Activated T-helper 17 cell treated with anti-CD3 and anti-CD28 coated beads, Interleukin-2, amount 50 U/mL, for 72 hours (primary cell): ENCODE measurements around the gene KRT78. TPM values are rescaled to one million over a fixed set of nuclear protein-coding genes. Genes with fewer than 3 reads are reported as not detected.

Experiments
- ATAC-seq: fragments of 150-1000 bp; cut with Tn5 transposase; replicated peaks from 2 replicates; pipeline ENCODE4 v1.10.0; 2021; ENCODE audit warnings: mild to moderate bottlenecking, moderate library complexity
- H3K27ac Mint-ChIP-seq: one replicate; pipeline ENCODE4 v1.8.0; 2022; ENCODE audit warnings: mixed read lengths
- H3K27me3 Mint-ChIP-seq: one replicate; pipeline ENCODE4 v1.8.0; 2022; ENCODE audit warnings: mixed read lengths
- H3K36me3 Mint-ChIP-seq: one replicate; pipeline ENCODE4 v1.8.0; 2022; ENCODE audit warnings: low read depth, mild to moderate bottlenecking, mixed read lengths
- H3K4me1 Mint-ChIP-seq: one replicate; pipeline ENCODE4 v1.8.0; 2022; ENCODE audit warnings: mixed read lengths
- H3K4me3 Mint-ChIP-seq: one replicate; pipeline ENCODE4 v1.8.0; 2022; ENCODE audit warnings: mild to moderate bottlenecking, mixed read lengths
- H3K9me3 Mint-ChIP-seq: one replicate; pipeline ENCODE4 v1.8.0; 2022; ENCODE audit warnings: mixed read lengths
- total RNA-seq, 2 donors: library from RNA; stranded (reverse); gene quantifications; one replicate each; pipeline ENCODE4 v1.2.3, GENCODE V29; 2022

The KRT78 gene
- total RNA-seq, 2 donors from 2014 or later = not detected

DNA sequence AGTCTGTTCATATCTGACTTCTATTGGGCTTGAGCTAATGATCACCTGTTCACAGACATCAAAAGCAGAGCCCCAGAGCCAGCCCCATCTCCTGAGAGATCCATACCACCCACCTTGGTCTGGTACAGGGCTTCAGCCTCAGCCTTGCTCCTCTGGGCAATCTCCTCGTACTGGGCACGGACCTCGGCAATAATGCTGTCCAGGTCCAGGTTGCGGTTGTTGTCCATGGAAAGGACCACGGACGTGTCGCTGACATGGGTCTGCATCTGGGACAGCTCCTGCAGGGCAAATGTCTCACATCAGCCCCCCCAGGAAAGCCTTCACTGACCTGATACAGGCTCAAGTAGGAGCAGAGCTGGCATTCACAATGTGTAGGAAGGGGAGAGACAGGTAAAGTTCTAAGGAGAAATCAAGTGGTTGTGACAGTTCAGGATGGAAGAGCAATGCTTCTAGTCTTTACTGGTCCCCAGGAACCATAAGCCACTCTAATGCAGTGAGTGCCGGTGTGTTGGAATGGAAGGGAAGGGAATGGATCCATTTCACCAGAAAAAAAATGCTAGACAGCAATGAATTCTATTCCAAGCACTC, 40.1 kb downstream of the KRT78 start:
- Mint-ChIP-seq H3K36me3 (no peaks in the 10 kb centered on the region), H3K9me3 (no peaks in the 10 kb centered on the region), H3K27ac (no peak overlapping the region), H3K27me3 (peaks cover 5% of the 10 kb centered on the region), H3K4me1 (no peaks in the 10 kb centered on the region), H3K4me3 (no peak overlapping the region)
- no peak for ATAC-seq

DNA sequence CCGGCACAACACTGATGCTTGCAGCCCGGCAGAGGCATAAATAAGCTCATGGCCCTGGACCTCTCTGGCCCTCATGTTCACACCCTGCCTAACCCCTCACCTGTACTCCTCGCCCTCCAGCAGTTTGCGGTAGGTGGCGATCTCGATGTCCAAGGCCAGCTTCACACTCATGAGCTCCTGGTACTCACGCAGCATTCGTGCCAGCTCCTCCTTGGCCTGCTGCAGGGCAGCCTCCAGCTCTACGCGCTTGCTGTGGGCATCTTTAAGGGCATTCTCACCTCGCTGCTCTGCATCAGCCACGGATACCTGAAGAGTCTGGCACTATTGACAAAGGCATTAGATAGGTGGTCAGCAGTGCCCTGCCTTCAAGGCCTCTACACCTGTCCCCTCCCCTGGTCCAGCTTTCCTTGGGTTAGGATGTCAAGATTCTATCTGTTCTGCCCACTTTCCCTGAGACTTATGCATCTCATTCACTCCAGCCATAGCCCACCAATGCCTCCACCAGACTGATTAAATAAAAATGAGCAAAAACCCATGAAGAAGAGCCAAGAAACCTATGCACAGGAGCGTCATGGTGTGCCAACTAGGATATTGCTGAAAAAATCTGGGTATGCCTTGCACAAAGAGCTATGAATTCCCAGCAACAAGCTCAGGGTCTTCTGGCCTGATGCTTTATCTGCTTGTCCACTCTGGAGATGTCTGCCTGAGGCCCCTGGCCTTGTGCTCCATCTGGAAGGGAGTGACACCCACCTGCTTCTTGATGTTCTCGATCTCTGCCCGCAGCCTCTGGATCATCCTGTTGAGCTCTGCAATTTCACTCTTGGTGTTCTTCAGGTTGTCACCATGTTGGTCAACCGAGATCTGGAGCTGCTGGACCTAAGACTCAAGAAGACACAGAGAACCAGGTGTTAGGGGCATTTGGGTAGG, 41.0 kb downstream of the KRT78 start:
- no peak for ATAC-seq
- Mint-ChIP-seq H3K36me3 (no peaks in the 10 kb centered on the region), H3K4me3 (no peak overlapping the region), H3K27ac (no peak overlapping the region), H3K4me1 (no peaks in the 10 kb centered on the region), H3K27me3 (peaks cover 5% of the 10 kb centered on the region), H3K9me3 (no peaks in the 10 kb centered on the region)

DNA sequence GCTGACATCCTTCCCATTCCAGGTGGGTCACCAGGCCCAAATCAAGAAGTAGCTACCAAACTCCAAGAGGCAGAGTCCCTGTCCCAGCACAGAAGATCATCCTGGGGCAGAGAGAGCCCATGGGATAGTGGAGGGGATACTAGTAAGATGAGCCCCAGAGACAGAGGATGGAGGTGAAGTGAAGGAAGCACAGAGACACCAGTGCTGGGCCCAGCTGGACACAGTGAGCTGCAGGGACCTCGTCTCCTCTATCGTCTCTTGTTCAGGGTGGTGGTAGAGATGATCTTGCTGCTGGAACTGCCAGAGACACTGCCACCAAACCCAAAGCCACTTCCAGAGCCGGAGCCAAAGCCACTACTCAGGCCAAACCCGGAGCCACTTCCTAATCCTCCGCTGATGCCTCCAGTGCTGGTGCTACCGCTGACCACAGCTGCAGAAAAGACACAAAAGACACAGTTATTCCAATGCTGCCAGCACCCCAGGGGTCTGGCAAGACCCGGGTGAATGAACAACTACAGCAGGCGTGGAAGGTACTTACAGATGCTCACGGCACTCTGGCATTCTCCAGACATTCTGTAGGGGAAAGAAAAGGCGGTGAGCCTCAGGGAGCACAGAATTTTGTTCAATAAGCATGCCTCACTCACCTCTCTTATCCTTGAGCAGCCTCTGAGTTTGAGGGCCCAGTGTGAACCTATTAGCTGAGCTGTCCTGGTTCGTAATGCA, 41.8 kb downstream of the KRT78 start:
- no peaks in the 10 kb centered on the region for H3K36me3 Mint-ChIP-seq
- no peak overlapping the region for H3K27ac Mint-ChIP-seq
- no peak for ATAC-seq
- no peaks in the 10 kb centered on the region for H3K4me1 Mint-ChIP-seq
- no peak overlapping the region for H3K4me3 Mint-ChIP-seq
- peaks cover 5% of the 10 kb centered on the region for H3K27me3 Mint-ChIP-seq
- no peaks in the 10 kb centered on the region for H3K9me3 Mint-ChIP-seq

DNA sequence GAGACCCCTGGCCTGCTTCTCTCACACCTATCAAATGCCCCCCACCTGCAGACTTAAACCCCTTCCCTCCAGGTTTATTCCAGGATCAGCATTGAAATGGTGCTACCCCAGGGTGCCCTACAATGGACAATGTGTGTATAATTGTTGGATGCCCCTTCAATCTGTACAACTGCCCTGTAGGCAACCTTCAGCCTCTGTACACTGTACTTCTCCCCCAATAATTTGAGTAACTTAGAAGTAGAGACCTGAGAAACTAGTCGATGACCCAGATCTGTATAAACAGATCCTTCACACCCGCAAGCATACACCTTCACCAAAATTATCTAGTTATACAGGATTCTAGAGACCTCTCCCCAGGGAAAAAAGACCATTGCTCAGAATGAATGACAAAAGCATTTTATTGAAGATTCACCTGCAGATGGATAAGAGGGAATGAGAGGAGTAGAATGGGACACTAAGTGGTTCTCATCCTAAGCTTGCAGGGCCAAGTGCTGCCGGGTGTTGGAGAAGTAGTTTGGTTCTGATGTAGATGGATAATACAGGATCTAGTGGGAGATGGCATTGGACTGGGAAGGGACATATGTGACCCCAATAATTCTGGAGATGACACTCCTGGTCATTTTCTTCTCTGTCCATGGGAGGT, 42.5 kb downstream of the KRT78 start:
- Mint-ChIP-seq H3K4me3 (no peak overlapping the region), H3K9me3 (no peaks in the 10 kb centered on the region), H3K36me3 (no peaks in the 10 kb centered on the region), H3K27me3 (peaks cover 5% of the 10 kb centered on the region), H3K27ac (no peak overlapping the region), H3K4me1 (no peaks in the 10 kb centered on the region)
- ATAC-seq = no peak

DNA sequence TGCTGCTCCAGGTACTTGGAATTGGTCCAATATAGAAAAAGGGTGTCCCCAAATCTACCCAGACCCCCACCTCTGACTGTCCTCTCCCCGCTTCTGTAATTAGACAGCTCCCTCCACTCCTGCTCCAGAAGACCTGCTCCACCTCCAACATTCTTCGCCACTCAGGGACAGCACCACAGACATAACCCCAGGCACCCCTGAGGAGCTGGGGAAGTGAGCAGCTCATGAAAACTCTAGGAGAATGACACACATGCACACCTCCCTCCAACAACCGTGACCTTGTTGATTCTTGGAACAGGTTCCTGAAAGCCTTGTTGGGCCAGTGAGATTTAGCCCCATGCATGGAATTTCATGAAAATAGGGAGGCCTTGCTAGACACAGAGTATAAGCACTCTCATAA, 43.1 kb downstream of the KRT78 start:
- Mint-ChIP-seq H3K4me3 (no peak overlapping the region), H3K27ac (no peak overlapping the region), H3K27me3 (peaks cover 5% of the 10 kb centered on the region)

DNA sequence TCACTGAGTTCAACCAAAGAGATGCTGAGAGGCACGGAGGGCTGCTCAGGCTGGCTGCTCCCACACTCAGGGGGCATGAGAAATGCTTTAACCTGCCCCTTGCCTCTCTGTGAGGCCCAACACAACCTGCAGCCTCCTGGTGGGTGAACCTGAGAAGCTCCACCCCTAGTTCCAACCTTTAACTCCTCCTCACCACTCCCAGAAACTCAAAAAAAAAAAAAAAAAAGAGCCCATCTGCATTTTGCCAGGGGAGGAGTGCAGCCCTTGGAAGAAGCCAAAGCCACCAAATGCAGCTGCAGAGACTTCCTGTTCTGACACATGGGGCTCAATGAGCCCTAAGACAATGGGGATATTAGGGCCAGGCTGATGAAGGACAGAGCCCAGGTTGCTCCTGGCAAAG, 43.8 kb downstream of the KRT78 start:
- H3K4me1 Mint-ChIP-seq = no peaks in the 10 kb centered on the region
- H3K36me3 Mint-ChIP-seq = no peaks in the 10 kb centered on the region
- H3K4me3 Mint-ChIP-seq = no peak overlapping the region
- H3K9me3 Mint-ChIP-seq = no peaks in the 10 kb centered on the region
- peaks cover 5% of the 10 kb centered on the region for H3K27me3 Mint-ChIP-seq
- H3K27ac Mint-ChIP-seq = no peak overlapping the region
- ATAC-seq = no peak

More for the DNA sequence above, 43.1 kb downstream of the KRT78 start:
- H3K4me1 Mint-ChIP-seq = no peaks in the 10 kb centered on the region
- no peaks in the 10 kb centered on the region for H3K36me3 Mint-ChIP-seq
- ATAC-seq = no peak
- no peaks in the 10 kb centered on the region for H3K9me3 Mint-ChIP-seq

DNA sequence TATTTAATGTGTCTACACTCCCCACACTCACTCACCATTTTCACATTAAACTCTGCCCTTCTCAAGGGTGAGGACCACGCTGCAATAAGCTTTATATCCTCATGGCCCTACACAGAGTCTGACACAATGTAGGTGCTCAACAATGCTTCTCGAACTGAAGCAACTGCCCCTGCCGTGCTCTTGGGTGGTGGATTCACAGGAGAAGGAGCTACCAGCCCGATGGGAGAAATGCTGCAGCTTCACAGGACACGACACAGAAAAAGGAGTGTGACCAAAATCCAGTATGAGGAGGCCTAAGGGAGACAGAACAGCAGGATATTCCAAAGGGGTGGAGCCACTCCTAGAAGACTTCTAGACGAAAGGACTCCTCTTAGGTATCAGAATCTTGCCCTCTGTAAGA, 46.4 kb downstream of the KRT78 start:
- no peaks in the 10 kb centered on the region for H3K9me3 Mint-ChIP-seq
- ATAC-seq = no peak
- no peaks in the 10 kb centered on the region for H3K36me3 Mint-ChIP-seq
- no peaks in the 10 kb centered on the region for H3K4me1 Mint-ChIP-seq
- no peak overlapping the region for H3K4me3 Mint-ChIP-seq
- peaks cover 3% of the 10 kb centered on the region for H3K27me3 Mint-ChIP-seq
- no peak overlapping the region for H3K27ac Mint-ChIP-seq

DNA sequence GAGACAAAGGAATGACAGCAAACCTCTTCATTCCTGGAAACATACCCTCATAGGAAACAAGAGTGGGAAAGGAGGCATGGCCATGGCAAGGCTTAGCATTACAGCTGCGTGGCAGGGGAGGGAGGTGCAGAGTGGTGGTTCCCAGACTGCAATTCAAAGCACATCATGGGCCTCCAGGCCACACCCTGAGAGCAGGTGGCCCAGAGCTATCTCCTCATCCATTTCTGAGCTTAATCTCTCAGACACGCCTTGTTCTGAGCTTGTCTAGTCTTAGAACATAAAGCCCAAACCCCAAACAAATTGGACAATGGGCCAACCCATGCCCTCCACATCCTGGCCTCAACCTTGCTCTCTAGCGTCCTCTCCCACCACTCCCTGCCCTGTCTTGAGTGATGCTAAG, 47.0 kb downstream of the KRT78 start:
- Mint-ChIP-seq H3K27ac (no peak overlapping the region), H3K27me3 (peaks cover 3% of the 10 kb centered on the region), H3K9me3 (no peaks in the 10 kb centered on the region), H3K4me3 (no peak overlapping the region), H3K36me3 (no peaks in the 10 kb centered on the region), H3K4me1 (no peaks in the 10 kb centered on the region)
- no peak for ATAC-seq

DNA sequence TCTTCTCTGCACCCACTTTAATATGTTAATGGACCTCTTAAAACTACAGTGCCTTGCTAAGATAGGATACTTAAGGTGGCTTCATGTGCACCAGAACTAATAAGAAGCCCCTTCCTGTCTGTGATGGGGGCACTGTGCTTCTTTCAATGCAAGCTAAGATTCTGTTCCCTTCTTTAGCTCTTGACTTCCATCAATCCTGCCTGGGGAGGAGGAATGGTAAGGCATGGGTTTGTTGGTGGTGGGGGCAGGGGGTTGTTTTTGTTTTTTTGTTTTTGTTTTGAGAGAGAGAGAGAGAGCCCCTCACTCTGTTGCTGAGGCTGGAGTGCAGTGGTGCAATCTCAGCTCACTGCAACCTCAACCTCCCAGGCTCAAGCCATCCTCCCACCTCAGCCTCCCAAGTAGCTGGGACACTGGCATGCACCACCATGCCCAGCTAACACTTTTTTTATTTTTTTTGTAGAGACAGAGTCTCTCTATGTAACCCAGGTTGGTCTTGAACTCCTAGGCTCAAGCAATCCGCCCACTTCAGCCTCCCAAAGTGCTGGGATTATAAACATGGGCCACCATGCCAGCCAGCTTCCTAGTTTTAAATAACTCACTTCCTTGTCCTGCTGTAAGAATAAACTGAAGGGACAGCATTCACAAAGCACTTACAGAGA, 48.4 kb downstream of the KRT78 start:
- H3K27ac Mint-ChIP-seq = no peak overlapping the region
- no peaks in the 10 kb centered on the region for H3K9me3 Mint-ChIP-seq
- H3K4me1 Mint-ChIP-seq = no peaks in the 10 kb centered on the region
- H3K4me3 Mint-ChIP-seq = no peak overlapping the region
- ATAC-seq = no peak
- peaks cover 3% of the 10 kb centered on the region for H3K27me3 Mint-ChIP-seq
- no peaks in the 10 kb centered on the region for H3K36me3 Mint-ChIP-seq

DNA sequence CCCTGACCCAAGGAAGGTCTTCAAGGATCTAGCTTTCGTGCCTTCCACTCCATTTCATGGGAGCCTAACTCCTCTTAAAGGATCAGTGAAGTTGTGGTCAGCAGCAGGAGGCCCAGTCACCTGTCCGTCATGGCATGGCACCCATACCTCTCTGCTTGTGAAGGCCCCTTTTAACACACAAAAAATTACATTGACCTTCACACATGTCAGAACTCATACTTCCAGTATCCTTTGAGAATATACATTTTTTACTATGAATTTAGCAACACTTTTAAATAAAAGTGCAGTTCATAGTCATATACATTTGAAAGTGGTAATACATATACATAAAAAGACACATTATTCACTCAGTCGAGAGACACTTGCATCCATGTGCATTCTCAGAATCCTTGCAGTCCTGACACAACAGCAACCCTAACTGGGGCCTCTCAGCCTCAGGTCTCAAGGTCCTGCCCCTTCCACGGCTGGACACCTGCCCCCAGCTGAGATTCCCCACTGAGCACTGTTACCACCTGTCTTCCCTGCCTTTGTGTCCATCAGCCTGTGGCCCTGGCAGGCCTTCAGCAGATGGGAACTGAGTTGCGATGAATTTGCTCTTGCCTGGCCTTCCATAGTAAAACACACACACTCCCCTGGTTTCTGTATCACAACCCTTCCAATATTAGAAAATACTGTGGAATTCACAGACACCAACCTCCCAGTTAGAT, 49.1 kb downstream of the KRT78 start:
- H3K9me3 Mint-ChIP-seq = no peaks in the 10 kb centered on the region
- no peaks in the 10 kb centered on the region for H3K36me3 Mint-ChIP-seq
- ATAC-seq = no peak
- peaks cover 3% of the 10 kb centered on the region for H3K27me3 Mint-ChIP-seq
- H3K4me1 Mint-ChIP-seq = no peaks in the 10 kb centered on the region
- H3K4me3 Mint-ChIP-seq = no peak overlapping the region
- H3K27ac Mint-ChIP-seq = no peak overlapping the region

DNA sequence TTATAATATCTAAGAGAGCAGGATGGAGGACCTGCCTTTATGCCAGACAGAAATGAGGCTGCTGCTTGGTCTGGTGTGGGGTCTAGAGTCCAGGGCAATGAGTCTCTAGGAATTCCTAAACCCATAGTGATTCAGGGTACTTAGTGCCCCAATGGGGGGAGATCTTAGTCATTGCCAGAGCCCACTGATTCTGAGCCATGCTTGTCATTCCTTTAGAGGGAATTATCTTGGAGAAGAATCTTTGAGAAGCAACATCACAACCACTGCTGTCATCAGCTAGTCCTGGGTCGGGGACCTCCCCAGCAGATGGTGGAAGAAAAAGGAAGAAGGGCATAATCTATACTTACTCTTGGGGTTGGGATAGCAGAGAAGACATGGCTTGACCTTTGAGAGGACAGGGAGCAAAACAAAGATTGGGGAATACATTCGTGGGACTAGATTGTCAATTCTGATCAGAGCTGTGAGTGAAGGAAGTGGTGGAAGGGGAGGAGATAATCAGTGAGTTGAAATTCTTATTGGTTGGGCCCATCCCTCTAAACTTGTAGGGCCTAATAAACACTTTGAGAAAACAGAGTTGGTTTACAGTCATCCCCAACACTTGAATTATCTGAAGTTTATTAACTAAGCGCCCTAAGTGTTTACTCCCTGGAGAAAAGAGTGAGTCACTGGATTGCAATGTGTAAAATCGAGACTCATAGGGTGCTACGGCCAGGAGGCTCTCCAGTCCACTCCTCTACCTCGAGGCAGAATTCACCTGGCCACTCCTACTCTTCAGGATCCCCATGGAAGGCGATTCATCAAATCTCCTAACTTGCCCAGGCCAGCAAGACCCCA, 49.9 kb downstream of the KRT78 start:
- no peaks in the 10 kb centered on the region for H3K9me3 Mint-ChIP-seq
- H3K4me1 Mint-ChIP-seq = no peaks in the 10 kb centered on the region
- H3K36me3 Mint-ChIP-seq = no peaks in the 10 kb centered on the region
- no peak overlapping the region for H3K4me3 Mint-ChIP-seq
- ATAC-seq = no peak
- H3K27me3 Mint-ChIP-seq = peaks cover 3% of the 10 kb centered on the region
- H3K27ac Mint-ChIP-seq = no peak overlapping the region

DNA sequence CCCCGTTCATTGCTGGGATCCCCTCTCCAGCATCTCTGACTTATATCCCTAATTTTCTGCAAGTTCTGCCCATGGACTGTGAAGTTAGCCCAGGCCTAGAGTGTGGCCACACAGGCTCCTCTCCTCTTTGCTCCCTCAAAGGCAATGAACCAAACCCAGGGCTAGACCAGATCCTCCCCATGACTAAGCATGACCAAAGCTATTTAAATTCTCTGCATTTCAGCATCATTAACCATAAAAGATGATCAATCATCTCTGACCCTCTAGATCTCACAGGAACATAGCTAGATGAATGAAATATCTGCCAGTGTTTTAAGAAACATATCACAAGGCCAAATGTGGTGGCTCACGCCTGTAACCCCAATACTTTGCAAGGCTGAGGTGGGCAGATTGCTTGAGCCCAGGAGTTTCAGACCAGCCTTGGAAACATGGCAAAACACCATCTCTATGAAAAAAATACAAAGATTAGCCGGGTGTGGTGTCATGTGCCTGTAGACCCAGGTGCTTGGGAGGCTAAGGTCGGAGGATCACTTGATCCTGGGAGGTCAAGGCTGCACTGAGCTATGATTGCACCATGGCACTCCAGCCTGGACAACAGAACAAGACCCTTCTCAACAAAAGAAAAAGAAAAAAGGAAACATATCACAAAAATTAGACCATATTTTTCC, 50.7 kb downstream of the KRT78 start:
- ATAC-seq = no peak
- Mint-ChIP-seq H3K27ac (no peak overlapping the region), H3K9me3 (no peaks in the 10 kb centered on the region), H3K27me3 (peaks cover 3% of the 10 kb centered on the region), H3K4me3 (no peak overlapping the region), H3K36me3 (no peaks in the 10 kb centered on the region), H3K4me1 (no peaks in the 10 kb centered on the region)

DNA sequence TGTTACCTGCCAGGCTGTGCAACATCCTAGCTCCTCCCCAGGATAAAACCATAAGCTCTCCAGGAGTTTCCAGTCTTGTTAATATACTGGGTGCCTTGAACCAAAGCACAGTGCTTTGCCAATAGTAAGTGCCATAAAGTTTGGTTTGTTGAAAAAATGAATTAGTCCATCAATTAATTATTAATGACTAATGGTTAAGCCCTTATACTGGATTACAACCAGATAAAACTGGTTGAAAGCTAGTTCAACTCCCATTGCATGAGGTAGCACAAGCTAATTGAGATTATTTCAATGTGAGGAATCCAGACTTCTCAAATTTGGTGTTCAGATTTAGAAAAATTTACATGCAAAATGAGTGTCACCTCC, 51.3 kb downstream of the KRT78 start:
- Mint-ChIP-seq H3K4me1 (no peaks in the 10 kb centered on the region), H3K9me3 (no peaks in the 10 kb centered on the region), H3K27ac (no peak overlapping the region), H3K4me3 (no peak overlapping the region), H3K27me3 (peaks cover 3% of the 10 kb centered on the region), H3K36me3 (no peaks in the 10 kb centered on the region)
- no peak for ATAC-seq
